Measurements from ENCODE around the gene TPO.
"Not testable (repeated sequence)": the region's sequence is repeated elsewhere in the genome, so short reads cannot be mapped to it uniquely, and the experiment has no call there.

Gene TPO

GRCh38 chr2:1501038-1501851, 88.0 kb downstream of the TPO start:
- no peak for DNase-seq (ENCODE audit: low read depth in 2 of 3, low spot score in 2 of 3)

DNA sequence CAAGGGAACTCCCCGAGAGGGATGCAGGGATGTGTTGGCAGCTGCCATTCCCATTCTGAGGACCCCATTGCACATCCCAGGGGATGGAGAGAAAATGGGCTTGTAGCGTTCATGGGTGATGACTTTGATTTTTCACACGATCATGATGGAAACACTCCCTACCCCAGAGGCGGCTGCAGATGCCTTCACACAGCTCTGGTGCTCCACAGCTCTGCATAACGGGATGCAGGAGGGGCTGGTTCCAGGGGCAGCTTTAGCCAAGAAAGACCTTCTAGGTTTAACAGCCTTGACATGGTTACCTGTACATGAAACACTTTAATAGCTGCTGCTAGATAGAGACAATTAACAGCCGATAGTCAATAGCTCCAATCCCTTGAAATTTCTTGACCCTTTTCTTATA, 88.7 kb downstream of the TPO start:
- DNase-seq (ENCODE audit: low read depth in 2 of 3, low spot score in 2 of 3): no peak

- DNase-seq (ENCODE audit: low read depth in 2 of 3, low spot score in 2 of 3): no peak
Measured at GRCh38 chr2:1502891-1503304, 89.6 kb downstream of the TPO start.

DNA sequence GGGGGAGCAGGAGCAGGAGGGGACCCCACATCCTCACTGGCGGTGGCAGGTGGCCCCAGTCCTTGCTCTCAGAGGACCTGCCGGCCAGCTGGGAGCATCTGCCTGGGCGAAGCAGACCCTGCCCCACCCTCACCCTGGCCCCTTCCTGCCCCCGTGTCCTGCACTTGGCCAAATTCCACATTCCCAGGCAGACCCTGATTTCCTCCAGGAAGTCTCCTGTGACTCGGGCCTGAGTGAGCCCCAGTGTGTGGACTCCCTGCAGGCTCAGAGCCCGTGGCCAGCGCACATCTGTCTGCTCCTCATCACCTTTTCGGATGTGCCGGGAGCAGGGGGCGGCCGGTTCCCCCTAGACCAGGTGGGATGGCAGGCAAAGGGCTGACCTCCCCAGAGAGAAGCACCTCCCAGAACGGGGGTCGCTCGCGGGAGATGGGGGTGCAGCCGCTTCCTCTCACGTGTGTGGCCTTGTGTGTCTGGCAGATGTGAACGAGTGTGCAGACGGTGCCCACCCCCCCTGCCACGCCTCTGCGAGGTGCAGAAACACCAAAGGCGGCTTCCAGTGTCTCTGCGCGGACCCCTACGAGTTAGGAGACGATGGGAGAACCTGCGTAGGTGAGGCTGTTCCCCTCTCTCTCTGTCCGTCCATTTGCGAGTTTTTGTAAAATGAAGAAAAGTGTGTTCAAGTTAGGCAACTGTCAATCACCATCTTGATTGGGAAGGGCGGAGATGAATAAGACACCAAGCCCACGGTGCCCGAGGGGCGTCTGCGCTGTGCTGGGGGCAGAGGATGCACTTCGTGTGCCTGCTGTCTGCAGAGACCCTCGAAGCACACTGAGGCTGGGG, 90.4 kb downstream of the TPO start:
- no peak for DNase-seq (ENCODE audit: low read depth in 2 of 3, low spot score in 2 of 3)

- DNase-seq (ENCODE audit: low read depth in 2 of 3, low spot score in 2 of 3): no peak
Measured at GRCh38 chr2:1504311-1504750, 91.1 kb downstream of the TPO start.

- no peak for DNase-seq (ENCODE audit: low read depth in 2 of 3, low spot score in 2 of 3)
Measured at GRCh38 chr2:1505031-1505441, 91.8 kb downstream of the TPO start.

- DNase-seq (ENCODE audit: low read depth in 2 of 3, low spot score in 2 of 3): no peak
Measured at GRCh38 chr2:1509271-1510065, 96.2 kb downstream of the TPO start.

DNA sequence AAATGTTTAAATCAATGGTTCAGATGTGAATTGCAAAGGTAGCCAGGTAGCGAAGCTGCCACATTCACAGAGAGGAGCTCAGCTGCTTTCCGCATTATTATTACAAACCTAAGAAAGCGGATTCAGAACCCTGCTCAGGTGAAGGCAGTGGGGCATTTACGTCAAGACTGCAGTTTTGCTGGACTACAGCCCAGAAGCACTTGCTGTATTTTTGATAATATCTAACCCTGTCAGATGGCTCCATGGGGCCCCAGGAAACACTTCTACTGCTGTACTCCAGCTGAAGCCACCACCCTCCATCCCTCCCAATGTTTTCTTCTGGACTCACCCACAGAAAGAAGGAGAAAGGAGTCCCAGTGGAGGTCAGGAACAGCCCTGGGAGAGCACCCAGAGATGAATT, 96.9 kb downstream of the TPO start:
- no peak for DNase-seq (ENCODE audit: low read depth in 2 of 3, low spot score in 2 of 3)

- DNase-seq (ENCODE audit: low read depth in 2 of 3, low spot score in 2 of 3): no peak
Measured at GRCh38 chr2:1511455-1511854, 98.2 kb downstream of the TPO start.

DNA sequence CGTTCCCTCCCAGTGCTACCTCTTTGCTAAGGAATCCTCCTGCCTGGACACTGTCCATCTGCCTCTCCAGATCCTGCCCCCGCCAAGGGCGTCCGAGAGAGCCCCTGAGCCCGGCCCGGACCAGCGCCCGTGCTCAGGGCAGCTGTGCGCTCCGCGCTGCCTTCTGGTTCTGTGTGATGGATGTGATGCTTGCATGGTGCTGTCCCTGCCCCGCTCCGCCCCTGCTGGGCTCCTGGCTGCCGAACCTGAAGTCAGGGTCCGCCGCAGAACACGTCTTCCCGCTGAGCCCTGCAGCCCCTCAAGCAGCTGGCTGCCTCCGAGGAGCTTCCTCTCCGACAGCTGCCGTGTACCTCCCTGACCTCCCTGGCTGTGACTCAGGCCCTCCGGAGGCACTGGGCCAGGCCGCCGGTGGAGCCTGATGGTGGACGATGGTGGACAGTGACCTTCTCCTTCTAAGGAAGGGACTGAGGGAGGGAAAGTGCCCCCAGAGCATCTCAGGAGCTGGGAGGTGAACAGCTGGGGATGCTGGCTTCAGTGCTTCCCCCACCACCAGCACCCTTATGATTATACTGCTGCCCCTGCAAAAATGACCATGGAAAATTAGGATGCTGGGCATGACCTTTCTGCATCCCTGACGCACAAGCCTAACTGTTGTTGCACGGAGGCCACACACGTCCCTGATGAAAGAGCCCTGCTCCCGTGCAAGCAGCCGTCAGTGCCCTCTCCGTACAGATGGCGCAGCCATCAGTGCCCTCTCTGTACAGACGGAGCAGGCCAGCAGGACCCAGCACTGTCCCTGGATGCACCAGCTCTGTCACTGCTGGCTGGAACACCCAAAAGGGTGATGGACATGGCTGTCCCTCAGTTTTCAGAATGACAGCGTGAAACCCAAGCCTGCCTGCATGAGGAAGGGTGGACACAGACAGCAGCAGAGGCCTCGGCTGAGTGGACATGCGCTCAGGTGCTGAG, 99.3 kb downstream of the TPO start:
- no peak for DNase-seq (ENCODE audit: low read depth in 2 of 3, low spot score in 2 of 3)

- DNase-seq (ENCODE audit: low read depth in 2 of 3, low spot score in 2 of 3): no peak
Measured at GRCh38 chr2:1514391-1515072, 101.3 kb downstream of the TPO start.

DNA sequence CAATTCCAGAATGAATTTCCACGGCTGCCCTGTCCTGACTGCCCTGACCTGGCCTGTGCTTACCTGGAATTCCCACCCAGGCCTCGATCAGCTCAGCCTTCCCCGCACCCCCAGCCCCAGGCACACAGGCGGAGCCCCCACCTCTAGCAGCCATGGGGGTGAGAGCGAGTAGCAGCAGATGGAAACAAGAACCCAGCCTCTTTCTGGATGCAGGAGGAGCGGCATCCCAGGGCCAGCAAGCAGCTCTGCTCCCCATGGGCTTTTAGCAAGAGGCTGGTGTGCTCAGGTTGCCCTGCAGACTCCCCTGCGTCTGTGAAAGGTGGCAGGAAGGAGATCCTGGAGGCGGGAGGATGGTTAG, 101.8 kb downstream of the TPO start:
- DNase-seq (ENCODE audit: low read depth in 2 of 3, low spot score in 2 of 3): no peak

- no peak for DNase-seq (ENCODE audit: low read depth in 2 of 3, low spot score in 2 of 3)
Measured at GRCh38 chr2:1515986-1516797, 102.9 kb downstream of the TPO start.

DNA sequence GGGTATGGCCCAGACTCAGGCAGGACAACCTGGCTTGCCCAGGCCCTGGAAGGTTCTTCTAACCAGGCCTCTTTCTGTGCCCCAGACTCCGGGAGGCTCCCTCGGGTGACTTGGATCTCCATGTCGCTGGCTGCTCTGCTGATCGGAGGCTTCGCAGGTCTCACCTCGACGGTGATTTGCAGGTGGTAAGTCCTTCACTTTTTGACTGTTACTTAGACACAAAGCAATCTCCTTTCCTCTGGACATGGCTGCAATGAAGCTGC, 103.5 kb downstream of the TPO start:
- DNase-seq (ENCODE audit: low read depth in 2 of 3, low spot score in 2 of 3): no peak

DNA sequence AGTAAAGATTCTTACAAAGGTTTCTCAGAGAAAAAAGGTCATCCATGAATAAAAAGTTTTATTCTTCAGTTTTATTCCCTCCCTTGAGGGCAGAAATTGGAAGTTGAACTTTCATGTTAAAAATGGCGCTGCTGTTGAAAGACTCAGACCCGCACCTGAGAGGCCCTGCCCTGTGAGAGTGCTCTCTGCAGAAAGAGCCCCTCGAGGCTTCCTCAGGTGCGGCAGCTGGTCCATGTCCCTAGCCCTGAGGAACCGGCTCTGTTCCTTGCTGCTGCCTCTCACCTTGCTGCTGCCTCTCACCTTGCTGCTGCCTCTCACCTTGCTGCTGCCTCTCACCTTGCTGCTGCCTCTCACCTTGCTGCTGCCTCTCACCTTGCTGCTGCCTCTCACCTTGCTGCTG, 104.0 kb downstream of the TPO start:
- DNase-seq (ENCODE audit: low read depth in 2 of 3, low spot score in 2 of 3): not testable (repeated sequence)

DNA sequence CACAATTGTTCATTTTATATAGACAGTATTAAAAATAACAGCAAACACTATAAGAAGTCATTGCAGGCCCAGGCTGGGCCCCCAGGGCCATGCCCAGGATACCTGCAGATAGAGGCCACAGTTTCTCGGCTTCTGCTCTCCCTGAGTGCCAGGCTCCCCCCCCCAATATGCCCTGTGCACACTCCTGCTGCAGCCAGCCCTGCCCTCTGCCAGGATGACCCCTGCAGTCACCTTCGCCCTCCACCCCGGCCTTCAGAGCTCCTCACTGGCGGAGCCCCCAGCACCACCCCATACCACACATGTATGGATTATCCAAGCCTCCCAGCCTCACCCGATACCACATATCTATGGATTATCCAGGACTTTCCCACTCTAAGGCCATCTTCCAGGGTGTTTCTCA, 104.5 kb downstream of the TPO start:
- no peak for DNase-seq (ENCODE audit: low read depth in 2 of 3, low spot score in 2 of 3)

GRCh38 chr2:1518331-1518803, 105.1 kb downstream of the TPO start:
- no peak for DNase-seq (ENCODE audit: low read depth in 2 of 3, low spot score in 2 of 3)

DNA sequence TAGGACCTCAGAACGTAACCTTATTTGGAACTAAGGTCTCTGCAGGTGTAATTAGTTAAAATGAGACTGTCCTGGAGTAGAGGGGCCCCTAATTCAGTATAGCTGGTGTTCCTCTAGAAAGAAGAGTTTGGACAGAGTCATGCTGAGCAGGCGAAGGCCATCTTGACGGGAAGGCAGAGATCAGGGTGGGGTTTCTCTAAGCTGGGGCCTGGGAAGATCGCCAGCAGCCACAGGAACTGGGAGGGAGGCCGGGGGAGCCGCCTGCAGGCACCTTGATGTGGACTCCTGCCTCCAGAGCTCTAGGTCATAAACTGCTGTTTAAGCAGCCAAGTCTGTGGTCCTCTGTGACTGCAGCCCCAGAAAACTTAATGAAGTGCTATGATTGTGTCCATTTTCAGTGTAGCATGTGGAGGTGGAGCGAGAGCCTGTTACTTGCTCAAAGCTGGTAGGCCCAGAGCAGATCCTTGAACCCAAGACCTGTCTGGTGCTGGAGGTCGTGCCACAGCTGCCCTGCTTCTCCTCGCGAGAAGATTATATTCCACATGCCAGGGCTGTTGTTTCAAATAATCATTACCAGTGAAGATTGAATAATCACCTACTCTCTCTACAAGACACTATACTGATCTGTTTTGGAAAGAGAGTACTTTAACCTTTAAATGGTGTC, 105.7 kb downstream of the TPO start:
- DNase-seq (ENCODE audit: low read depth in 2 of 3, low spot score in 2 of 3): no peak
